ENCODE results near the gene RNU2-63P. TPM values are rescaled to one million over a fixed set of nuclear protein-coding genes. Genes with fewer than 3 reads are reported as not detected.
"Not testable (repeated sequence)": the region's sequence is repeated elsewhere in the genome, so short reads cannot be mapped to it uniquely, and the experiment has no call there.

RNU2-63P gene
- total RNA-seq, 1 experiment from 2014 or later = not detected

GRCh38 chr2:87981182-87981581 lies 35.2 kb downstream of the RNU2-63P start:
- H3K27me3 ChIP-seq (ENCODE audit: insufficient read depth, low read depth); H3K36me3 ChIP-seq (ENCODE audit: low read depth); H3K4me3 ChIP-seq; H3K4me1 ChIP-seq (replicated peaks; ENCODE audit: insufficient read depth); H3K4me2 ChIP-seq; H3K9me3 ChIP-seq (ENCODE audit: insufficient read depth, low read depth); H3K27ac ChIP-seq; intact Hi-C loops (cut with micrococcal nuclease; ENCODE audit: unreplicated experiment); H4K20me1 ChIP-seq (ENCODE audit: insufficient read depth); POLR2A ChIA-PET (ENCODE audit: unreplicated experiment); CTCF ChIA-PET; H3K79me2 ChIP-seq (ENCODE audit: low read depth); H3K9me2 ChIP-seq (ENCODE audit: insufficient read depth); DNase-seq; BruUV-seq (replicated peaks); H2AFZ ChIP-seq; H3F3A ChIP-seq (ENCODE audit: insufficient read depth, low read depth): not testable (repeated sequence)

GRCh38 chr2:87972385-87972784 lies 44.0 kb downstream of the RNU2-63P start:
- H3K4me1 ChIP-seq (replicated peaks; ENCODE audit: insufficient read depth); BruUV-seq (replicated peaks); H3K9me2 ChIP-seq (ENCODE audit: insufficient read depth); CTCF ChIA-PET; H3K36me3 ChIP-seq (ENCODE audit: low read depth); H2AFZ ChIP-seq; H3F3A ChIP-seq (ENCODE audit: insufficient read depth, low read depth); H3K4me2 ChIP-seq; H3K27ac ChIP-seq; H3K9me3 ChIP-seq (ENCODE audit: insufficient read depth, low read depth); intact Hi-C loops (cut with micrococcal nuclease; ENCODE audit: unreplicated experiment); H3K27me3 ChIP-seq (ENCODE audit: insufficient read depth, low read depth); H4K20me1 ChIP-seq (ENCODE audit: insufficient read depth); DNase-seq; POLR2A ChIA-PET (ENCODE audit: unreplicated experiment); H3K4me3 ChIP-seq; H3K79me2 ChIP-seq (ENCODE audit: low read depth): not testable (repeated sequence)

Other genes starting within 250 kb of the RNU2-63P start
- 0.33 TPM in 1 of 2 replicates, not detected in the other for gene RGPD2, start 190.8 kb downstream of the RNU2-63P start, total RNA-seq (2021)
- 12.3 and 17.4 TPM in 2 replicates for gene KRCC1, start 39.2 kb upstream of the RNU2-63P start, total RNA-seq (2021)
- not detected in 2 replicates for gene SMYD1, start 51.3 kb upstream of the RNU2-63P start, total RNA-seq (2021)
- gene FABP1, start 111.5 kb upstream of the RNU2-63P start, total RNA-seq (2021) = not detected in 2 replicates
- 38.5 and 52.3 TPM in 2 replicates for gene THNSL2, start 153.8 kb upstream of the RNU2-63P start, total RNA-seq (2021)